SH-SY5Y (cell line): Measurements from ENCODE around the gene BUB1B.

Experiments used
- GATA2 ChIP-seq: IDR thresholded peaks from 2 replicates; pipeline ENCODE4 v1.6.1; 2011; ENCODE audit warnings: mild to moderate bottlenecking, low read depth, low read length
- GATA3 ChIP-seq: IDR thresholded peaks from 2 replicates; pipeline ENCODE4 v1.6.1; 2011; ENCODE audit warnings: low read depth, mild to moderate bottlenecking, low read length, moderate library complexity

- no peak for TF ChIP-seq GATA3
- TF ChIP-seq GATA2 = no peak
These were observed 23.3 kb upstream of the BUB1B start for GRCh38 chr15:40137303-40138200.
